HepG2 (cell line): ENCODE measurements around the gene SUSD2. TPM values are rescaled to one million over a fixed set of nuclear protein-coding genes. Genes with fewer than 3 reads are reported as not detected.

ENCODE experiments used
- BHLHE40 ChIP-seq: IDR thresholded peaks from 2 replicates; pipeline ENCODE4 v1.6.1; 2011; ENCODE audit warnings: low read length, improper control_type of control experiment
- CHD2 ChIP-seq: IDR thresholded peaks from 2 replicates; pipeline ENCODE4 v1.6.1; 2011; ENCODE audit warnings: low read depth, low read length, improper control_type of control experiment
- HHEX ChIP-seq: IDR thresholded peaks from 2 replicates; pipeline ENCODE4 v1.6.1; 2016; ENCODE audit warnings: control low read depth
- HNRNPK ChIP-seq: fragments of 200-400 bp; formaldehyde crosslinking; IDR thresholded peaks from 2 replicates; pipeline ENCODE4 v1.6.1; 2018; ENCODE audit warnings: low read length, low read depth, moderate library complexity, mild to moderate bottlenecking; ENCODE audit not compliant: poor library complexity, severe bottlenecking
- HOXD1 ChIP-seq: sonication (generic); formaldehyde crosslinking; IDR thresholded peaks from 2 replicates; pipeline ENCODE4 v1.5.0; 2020; ENCODE audit warnings: missing genetic modification reagents
- MEF2D ChIP-seq: sonication (generic); formaldehyde crosslinking; IDR thresholded peaks from 2 replicates; pipeline ENCODE4 v1.5.1; 2020; ENCODE audit warnings: mild to moderate bottlenecking, missing genetic modification reagents
- MIXL1 ChIP-seq: IDR thresholded peaks from 2 replicates; pipeline ENCODE4 v1.6.1; 2016
- SIX4 ChIP-seq: sonication (generic); formaldehyde crosslinking; IDR thresholded peaks from 2 replicates; pipeline ENCODE4 v1.4.0; 2020; ENCODE audit warnings: missing genetic modification reagents
- SUZ12 ChIP-seq: fragments of 150-350 bp; IDR thresholded peaks from 2 replicates; pipeline ENCODE4 v1.6.1; 2014; ENCODE audit warnings: low read depth, low read length
- YEATS2 ChIP-seq: sonication (generic); formaldehyde crosslinking; IDR thresholded peaks from 2 replicates; pipeline ENCODE4 v1.4.0; 2020; ENCODE audit warnings: missing genetic modification reagents, borderline replicate concordance
- polyA plus RNA-seq, 8 experiments: library from polyadenylated mRNA; depleted of rRNA in 3 of 8; stranded (reverse) in 7 of 8; unstranded in 1 of 8; fragments of >200 nt; fragmentation: Illumina TruSeq in 4 of 8; extraction: Trizol in 4 of 8; gene quantifications; 2 replicates each; pipeline versions ENCODE4 v1.2.1 to v1.2.3, GENCODE V29; 2011 to 2016; ENCODE audit warnings: low read depth in 4 of 8, missing spikeins in 1 of 8, mixed read lengths in 1 of 8; ENCODE audit not compliant: insufficient read depth in 1 of 8
- total RNA-seq, 5 experiments: library from RNA; depleted of rRNA; stranded (reverse); fragments of >200 nt; fragmentation: Illumina TruSeq; extraction: Trizol; gene quantifications; 2 replicates each; pipeline ENCODE4 v1.2.3, GENCODE V29; 2016; ENCODE audit warnings: low read depth in 1 of 5
- TF ChIP-seq, protein P1 (sequence below): sonication (generic); formaldehyde crosslinking; IDR thresholded peaks from 2 replicates; pipeline ENCODE4 v1.5.0; 2020; ENCODE audit warnings: missing genetic modification reagents
- TF ChIP-seq, protein P2 (sequence below): sonication (generic); formaldehyde crosslinking; conservative IDR thresholded peaks from 2 replicates; pipeline ENCODE4 v1.4.0; 2020; ENCODE audit warnings: missing genetic modification reagents
- TF ChIP-seq, protein P3 (sequence below): sonication (generic); formaldehyde crosslinking; IDR thresholded peaks from 2 replicates; pipeline ENCODE4 v1.4.0; 2020; ENCODE audit warnings: missing genetic modification reagents
- TF ChIP-seq, protein P4 (sequence below): IDR thresholded peaks from 2 replicates; pipeline ENCODE4 v1.6.1; 2016; ENCODE audit warnings: low read depth, borderline replicate concordance
- TF ChIP-seq, protein P5 (sequence below), 2 experiments: fragments of 450-650 bp in 1 of 2; sonication (generic) in 1 of 2; formaldehyde crosslinking; IDR thresholded peaks; 2 replicates each; pipeline versions ENCODE4 v1.5.0 to v1.8.0; 2020 to 2022; ENCODE audit warnings: mild to moderate bottlenecking in 1 of 2, missing genetic modification reagents in 1 of 2
- TF ChIP-seq, protein P6 (sequence below): sonication (generic); formaldehyde crosslinking; IDR thresholded peaks from 2 replicates; pipeline ENCODE4 v1.4.0; 2020; ENCODE audit warnings: low read depth, missing genetic modification reagents

Gene SUSD2
- total and polyA plus RNA-seq, 2 of the 13 experiments (the other 11 are each of a cell fraction or from before 2014, with no cell fraction given) = 2.1 to 11.0 TPM

DNA sequence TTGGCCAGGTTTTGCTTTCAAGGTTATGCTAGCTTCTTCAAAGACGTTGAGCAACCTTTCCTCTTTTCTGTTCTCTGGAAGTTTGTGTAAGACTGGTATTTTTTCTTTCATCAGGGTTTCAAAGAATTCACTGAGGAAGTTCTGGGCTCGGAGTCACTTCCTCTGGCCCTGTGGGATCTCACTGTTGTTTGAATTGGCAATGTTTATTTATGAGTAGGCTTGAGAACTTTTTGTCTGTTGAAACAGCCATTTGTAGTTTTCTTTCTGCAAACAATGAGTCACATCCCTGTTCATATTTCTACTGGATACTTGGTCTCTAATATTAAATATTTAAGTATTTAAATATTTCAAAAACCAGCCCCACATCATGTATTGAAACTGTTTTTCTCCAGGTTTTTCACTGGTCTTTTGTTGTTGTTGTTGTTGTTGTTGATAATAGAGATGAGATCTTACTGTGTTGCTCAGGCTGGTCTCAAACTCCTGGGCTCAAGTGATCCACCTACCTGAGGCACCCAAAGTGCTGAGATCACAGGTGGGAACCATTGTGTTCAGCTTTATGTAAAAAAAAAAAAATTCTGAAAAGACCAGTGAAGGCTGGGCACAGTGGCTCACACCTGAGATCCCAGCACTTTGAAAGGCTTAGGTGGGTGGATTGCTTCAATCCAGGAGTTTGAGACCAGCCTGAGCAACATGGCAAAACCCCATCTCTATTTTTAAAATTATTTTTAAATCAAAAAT lies 26.9 kb downstream of the SUSD2 start (continued):
- TF ChIP-seq, protein P1, sequence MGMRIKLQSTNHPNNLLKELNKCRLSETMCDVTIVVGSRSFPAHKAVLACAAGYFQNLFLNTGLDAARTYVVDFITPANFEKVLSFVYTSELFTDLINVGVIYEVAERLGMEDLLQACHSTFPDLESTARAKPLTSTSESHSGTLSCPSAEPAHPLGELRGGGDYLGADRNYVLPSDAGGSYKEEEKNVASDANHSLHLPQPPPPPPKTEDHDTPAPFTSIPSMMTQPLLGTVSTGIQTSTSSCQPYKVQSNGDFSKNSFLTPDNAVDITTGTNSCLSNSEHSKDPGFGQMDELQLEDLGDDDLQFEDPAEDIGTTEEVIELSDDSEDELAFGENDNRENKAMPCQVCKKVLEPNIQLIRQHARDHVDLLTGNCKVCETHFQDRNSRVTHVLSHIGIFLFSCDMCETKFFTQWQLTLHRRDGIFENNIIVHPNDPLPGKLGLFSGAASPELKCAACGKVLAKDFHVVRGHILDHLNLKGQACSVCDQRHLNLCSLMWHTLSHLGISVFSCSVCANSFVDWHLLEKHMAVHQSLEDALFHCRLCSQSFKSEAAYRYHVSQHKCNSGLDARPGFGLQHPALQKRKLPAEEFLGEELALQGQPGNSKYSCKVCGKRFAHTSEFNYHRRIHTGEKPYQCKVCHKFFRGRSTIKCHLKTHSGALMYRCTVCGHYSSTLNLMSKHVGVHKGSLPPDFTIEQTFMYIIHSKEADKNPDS (CRISPR knock-in tag) = no peak
- TF ChIP-seq MIXL1 (CRISPR knock-in tag) (peak; percentile 66; the same call in 1 of the 2 replicates), BHLHE40 (no peak), HOXD1 (peak; percentile 63; the same call in 1 of the 2 replicates), CHD2 (no peak), SIX4 (CRISPR knock-in tag) (peak; percentile 45; the same call in 1 of the 2 replicates), HNRNPK (no peak), HHEX (CRISPR knock-in tag) (no peak), MEF2D (CRISPR knock-in tag) (peak; percentile 76; the same call in 1 of the 2 replicates), SUZ12 (no peak), YEATS2 (peak; percentile 58; the same call in 1 of the 2 replicates)
- TF ChIP-seq, protein P2, sequence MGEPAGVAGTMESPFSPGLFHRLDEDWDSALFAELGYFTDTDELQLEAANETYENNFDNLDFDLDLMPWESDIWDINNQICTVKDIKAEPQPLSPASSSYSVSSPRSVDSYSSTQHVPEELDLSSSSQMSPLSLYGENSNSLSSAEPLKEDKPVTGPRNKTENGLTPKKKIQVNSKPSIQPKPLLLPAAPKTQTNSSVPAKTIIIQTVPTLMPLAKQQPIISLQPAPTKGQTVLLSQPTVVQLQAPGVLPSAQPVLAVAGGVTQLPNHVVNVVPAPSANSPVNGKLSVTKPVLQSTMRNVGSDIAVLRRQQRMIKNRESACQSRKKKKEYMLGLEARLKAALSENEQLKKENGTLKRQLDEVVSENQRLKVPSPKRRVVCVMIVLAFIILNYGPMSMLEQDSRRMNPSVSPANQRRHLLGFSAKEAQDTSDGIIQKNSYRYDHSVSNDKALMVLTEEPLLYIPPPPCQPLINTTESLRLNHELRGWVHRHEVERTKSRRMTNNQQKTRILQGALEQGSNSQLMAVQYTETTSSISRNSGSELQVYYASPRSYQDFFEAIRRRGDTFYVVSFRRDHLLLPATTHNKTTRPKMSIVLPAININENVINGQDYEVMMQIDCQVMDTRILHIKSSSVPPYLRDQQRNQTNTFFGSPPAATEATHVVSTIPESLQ (CRISPR knock-in tag) = no peak
- TF ChIP-seq, protein P3, sequence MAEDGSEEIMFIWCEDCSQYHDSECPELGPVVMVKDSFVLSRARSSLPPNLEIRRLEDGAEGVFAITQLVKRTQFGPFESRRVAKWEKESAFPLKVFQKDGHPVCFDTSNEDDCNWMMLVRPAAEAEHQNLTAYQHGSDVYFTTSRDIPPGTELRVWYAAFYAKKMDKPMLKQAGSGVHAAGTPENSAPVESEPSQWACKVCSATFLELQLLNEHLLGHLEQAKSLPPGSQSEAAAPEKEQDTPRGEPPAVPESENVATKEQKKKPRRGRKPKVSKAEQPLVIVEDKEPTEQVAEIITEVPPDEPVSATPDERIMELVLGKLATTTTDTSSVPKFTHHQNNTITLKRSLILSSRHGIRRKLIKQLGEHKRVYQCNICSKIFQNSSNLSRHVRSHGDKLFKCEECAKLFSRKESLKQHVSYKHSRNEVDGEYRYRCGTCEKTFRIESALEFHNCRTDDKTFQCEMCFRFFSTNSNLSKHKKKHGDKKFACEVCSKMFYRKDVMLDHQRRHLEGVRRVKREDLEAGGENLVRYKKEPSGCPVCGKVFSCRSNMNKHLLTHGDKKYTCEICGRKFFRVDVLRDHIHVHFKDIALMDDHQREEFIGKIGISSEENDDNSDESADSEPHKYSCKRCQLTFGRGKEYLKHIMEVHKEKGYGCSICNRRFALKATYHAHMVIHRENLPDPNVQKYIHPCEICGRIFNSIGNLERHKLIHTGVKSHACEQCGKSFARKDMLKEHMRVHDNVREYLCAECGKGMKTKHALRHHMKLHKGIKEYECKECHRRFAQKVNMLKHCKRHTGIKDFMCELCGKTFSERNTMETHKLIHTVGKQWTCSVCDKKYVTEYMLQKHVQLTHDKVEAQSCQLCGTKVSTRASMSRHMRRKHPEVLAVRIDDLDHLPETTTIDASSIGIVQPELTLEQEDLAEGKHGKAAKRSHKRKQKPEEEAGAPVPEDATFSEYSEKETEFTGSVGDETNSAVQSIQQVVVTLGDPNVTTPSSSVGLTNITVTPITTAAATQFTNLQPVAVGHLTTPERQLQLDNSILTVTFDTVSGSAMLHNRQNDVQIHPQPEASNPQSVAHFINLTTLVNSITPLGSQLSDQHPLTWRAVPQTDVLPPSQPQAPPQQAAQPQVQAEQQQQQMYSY (CRISPR knock-in tag) = no peak
- TF ChIP-seq, protein P4, sequence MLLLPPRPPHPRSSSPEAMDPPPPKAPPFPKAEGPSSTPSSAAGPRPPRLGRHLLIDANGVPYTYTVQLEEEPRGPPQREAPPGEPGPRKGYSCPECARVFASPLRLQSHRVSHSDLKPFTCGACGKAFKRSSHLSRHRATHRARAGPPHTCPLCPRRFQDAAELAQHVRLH (CRISPR knock-in tag) = no peak
- TF ChIP-seq, protein P5, sequence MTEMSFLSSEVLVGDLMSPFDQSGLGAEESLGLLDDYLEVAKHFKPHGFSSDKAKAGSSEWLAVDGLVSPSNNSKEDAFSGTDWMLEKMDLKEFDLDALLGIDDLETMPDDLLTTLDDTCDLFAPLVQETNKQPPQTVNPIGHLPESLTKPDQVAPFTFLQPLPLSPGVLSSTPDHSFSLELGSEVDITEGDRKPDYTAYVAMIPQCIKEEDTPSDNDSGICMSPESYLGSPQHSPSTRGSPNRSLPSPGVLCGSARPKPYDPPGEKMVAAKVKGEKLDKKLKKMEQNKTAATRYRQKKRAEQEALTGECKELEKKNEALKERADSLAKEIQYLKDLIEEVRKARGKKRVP (CRISPR knock-in tag; IDR thresholded peaks at IDR 0.05) = peak in 1 of 2 experiments; percentile 66; a peak in 2 of 4 replicates
- TF ChIP-seq, protein P6, sequence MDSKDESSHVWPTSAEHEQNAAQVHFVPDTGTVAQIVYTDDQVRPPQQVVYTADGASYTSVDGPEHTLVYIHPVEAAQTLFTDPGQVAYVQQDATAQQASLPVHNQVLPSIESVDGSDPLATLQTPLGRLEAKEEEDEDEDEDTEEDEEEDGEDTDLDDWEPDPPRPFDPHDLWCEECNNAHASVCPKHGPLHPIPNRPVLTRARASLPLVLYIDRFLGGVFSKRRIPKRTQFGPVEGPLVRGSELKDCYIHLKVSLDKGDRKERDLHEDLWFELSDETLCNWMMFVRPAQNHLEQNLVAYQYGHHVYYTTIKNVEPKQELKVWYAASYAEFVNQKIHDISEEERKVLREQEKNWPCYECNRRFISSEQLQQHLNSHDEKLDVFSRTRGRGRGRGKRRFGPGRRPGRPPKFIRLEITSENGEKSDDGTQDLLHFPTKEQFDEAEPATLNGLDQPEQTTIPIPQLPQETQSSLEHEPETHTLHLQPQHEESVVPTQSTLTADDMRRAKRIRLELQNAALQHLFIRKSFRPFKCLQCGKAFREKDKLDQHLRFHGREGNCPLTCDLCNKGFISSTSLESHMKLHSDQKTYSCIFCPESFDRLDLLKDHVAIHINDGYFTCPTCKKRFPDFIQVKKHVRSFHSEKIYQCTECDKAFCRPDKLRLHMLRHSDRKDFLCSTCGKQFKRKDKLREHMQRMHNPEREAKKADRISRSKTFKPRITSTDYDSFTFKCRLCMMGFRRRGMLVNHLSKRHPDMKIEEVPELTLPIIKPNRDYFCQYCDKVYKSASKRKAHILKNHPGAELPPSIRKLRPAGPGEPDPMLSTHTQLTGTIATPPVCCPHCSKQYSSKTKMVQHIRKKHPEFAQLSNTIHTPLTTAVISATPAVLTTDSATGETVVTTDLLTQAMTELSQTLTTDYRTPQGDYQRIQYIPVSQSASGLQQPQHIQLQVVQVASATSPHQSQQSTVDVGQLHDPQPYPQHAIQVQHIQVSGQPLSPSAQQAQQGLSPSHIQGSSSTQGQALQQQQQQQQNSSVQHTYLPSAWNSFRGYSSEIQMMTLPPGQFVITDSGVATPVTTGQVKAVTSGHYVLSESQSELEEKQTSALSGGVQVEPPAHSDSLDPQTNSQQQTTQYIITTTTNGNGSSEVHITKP (CRISPR knock-in tag) = no peak
